Stomach smooth muscle (tissue), 2 donors: ENCODE results near the gene H1-8.

Experiments
- H3K27ac ChIP-seq: one replicate; pipeline ENCODE4 v1.7.0; 2013; ENCODE audit warnings: mild to moderate bottlenecking, low read length, inconsistent platforms
- H3K27me3 ChIP-seq, 2 donors: one replicate each; pipeline ENCODE4 v1.7.0; 2013; ENCODE audit warnings: low read length in 2 of 2; ENCODE audit not compliant: insufficient read depth in 2 of 2, control insufficient read depth in 1 of 2
- H3K36me3 ChIP-seq, 2 donors: one replicate each; pipeline ENCODE4 v1.7.0; 2013; ENCODE audit warnings: low read length in 2 of 2; ENCODE audit not compliant: control insufficient read depth in 2 of 2, insufficient read depth in 2 of 2
- H3K4me1 ChIP-seq: one replicate; pipeline ENCODE4 v1.7.0; 2013; ENCODE audit warnings: low read length; ENCODE audit not compliant: control insufficient read depth, insufficient read depth
- H3K4me3 ChIP-seq, 2 donors: one replicate each; pipeline ENCODE4 v1.7.0; 2013; ENCODE audit warnings: low read length in 2 of 2
- H3K9ac ChIP-seq, 2 donors: one replicate each; pipeline ENCODE4 v1.7.0; 2013; ENCODE audit warnings: low read length in 2 of 2, mild to moderate bottlenecking in 1 of 2
- H3K9me3 ChIP-seq, 2 donors: one replicate each; pipeline ENCODE4 v1.7.0; 2013; ENCODE audit warnings: low read length in 2 of 2; ENCODE audit not compliant: control insufficient read depth in 2 of 2
- donor health status: healthy.
- donor health status: Pancreatic carcinoma.

H1-8 gene

GRCh38 chr3:129584631-129585030 is 41.7 kb downstream of the H1-8 start:
- H3K27ac ChIP-seq, result no peak overlapping the region
- no peaks in the 10 kb centered on the region for H3K27me3 ChIP-seq
- H3K4me1 ChIP-seq, result peaks cover 9% of the 10 kb centered on the region
- no peaks in the 10 kb centered on the region for H3K9me3 ChIP-seq
- H3K9ac ChIP-seq, result no peak overlapping the region
- H3K36me3 ChIP-seq, result peaks cover 0 to 4% of the 10 kb centered on the region in 2 donors
- H3K4me3 ChIP-seq, result no peak overlapping the region

- Histone ChIP-seq H3K27me3 (no peaks in the 10 kb centered on the region), H3K9ac (no peak overlapping the region), H3K9me3 (no peaks in the 10 kb centered on the region), H3K27ac (no peak overlapping the region), H3K36me3 (peaks cover 0 to 4% of the 10 kb centered on the region in 2 donors), H3K4me1 (peaks cover 16% of the 10 kb centered on the region), H3K4me3 (no peak overlapping the region)
These were observed 43.1 kb downstream of the H1-8 start for GRCh38 chr3:129585949-129586657.

GRCh38 chr3:129586746-129587430 is 43.9 kb downstream of the H1-8 start:
- H3K4me1 ChIP-seq, result peaks cover 16% of the 10 kb centered on the region

DNA sequence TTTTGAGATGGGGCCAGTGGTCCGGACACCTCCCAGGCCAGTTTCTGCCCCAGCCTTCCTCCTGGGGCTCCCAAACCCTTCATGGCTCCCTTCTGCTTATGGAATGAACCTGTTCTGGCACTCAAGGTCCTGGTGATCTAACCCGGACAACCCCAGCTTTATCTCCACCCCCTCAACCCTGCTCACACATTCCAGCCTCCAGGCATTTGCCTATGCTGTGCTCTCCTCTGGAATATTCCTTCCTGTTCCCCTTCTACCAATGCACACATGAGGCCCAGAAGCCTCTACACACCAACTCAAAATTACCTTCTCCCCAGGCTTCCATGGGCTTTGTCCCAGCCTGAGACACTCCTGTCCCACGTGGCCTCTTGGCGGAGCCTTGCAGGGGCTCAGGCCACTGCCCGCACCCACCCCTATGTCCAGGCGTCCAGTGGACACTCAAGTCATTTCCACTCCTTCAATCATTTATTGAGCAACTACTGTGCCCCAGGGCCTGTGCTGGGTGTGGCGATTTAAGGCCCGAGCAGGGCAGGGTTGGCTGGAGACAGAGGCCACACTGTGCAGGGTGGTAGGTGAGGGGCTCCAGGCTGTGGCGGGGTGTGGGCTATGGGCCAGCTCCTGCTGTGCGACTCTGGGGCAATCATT is 44.7 kb downstream of the H1-8 start:
- Histone ChIP-seq H3K36me3 (peaks cover 0 to 4% of the 10 kb centered on the region in 2 donors), H3K9me3 (no peaks in the 10 kb centered on the region), H3K9ac (no peak overlapping the region), H3K4me3 (no peak overlapping the region), H3K4me1 (peaks cover 20% of the 10 kb centered on the region), H3K27me3 (no peaks in the 10 kb centered on the region), H3K27ac (no peak overlapping the region)

More at GRCh38 chr3:129586746-129587430, 43.9 kb downstream of the H1-8 start:
- H3K27me3 ChIP-seq, result no peaks in the 10 kb centered on the region
- H3K9ac ChIP-seq, result no peak overlapping the region
- no peaks in the 10 kb centered on the region for H3K9me3 ChIP-seq
- H3K27ac ChIP-seq, result no peak overlapping the region
- H3K36me3 ChIP-seq, result peaks cover 0 to 4% of the 10 kb centered on the region in 2 donors
- H3K4me3 ChIP-seq, result no peak overlapping the region

- no peaks in the 10 kb centered on the region for H3K9me3 ChIP-seq
- H3K4me1 ChIP-seq, result peaks cover 42% of the 10 kb centered on the region
- no peak overlapping the region for H3K4me3 ChIP-seq
- H3K36me3 ChIP-seq, result peaks cover 0 to 2% of the 10 kb centered on the region in 2 donors
- H3K27me3 ChIP-seq, result no peaks in the 10 kb centered on the region
- H3K9ac ChIP-seq, result no peak overlapping the region
- no peak overlapping the region for H3K27ac ChIP-seq
These were observed 47.2 kb downstream of the H1-8 start for GRCh38 chr3:129590215-129590614.

- H3K9me3 ChIP-seq, result no peaks in the 10 kb centered on the region
- H3K27me3 ChIP-seq, result no peaks in the 10 kb centered on the region
- H3K4me3 ChIP-seq, result peak overlapping the region in 1 of 2 donors; percentile 22
- H3K27ac ChIP-seq, result no peak overlapping the region
- no peaks in the 10 kb centered on the region for H3K36me3 ChIP-seq
- H3K4me1 ChIP-seq, result peaks cover 59% of the 10 kb centered on the region
- no peak overlapping the region for H3K9ac ChIP-seq
These were observed 49.0 kb downstream of the H1-8 start for GRCh38 chr3:129591932-129592331.

DNA sequence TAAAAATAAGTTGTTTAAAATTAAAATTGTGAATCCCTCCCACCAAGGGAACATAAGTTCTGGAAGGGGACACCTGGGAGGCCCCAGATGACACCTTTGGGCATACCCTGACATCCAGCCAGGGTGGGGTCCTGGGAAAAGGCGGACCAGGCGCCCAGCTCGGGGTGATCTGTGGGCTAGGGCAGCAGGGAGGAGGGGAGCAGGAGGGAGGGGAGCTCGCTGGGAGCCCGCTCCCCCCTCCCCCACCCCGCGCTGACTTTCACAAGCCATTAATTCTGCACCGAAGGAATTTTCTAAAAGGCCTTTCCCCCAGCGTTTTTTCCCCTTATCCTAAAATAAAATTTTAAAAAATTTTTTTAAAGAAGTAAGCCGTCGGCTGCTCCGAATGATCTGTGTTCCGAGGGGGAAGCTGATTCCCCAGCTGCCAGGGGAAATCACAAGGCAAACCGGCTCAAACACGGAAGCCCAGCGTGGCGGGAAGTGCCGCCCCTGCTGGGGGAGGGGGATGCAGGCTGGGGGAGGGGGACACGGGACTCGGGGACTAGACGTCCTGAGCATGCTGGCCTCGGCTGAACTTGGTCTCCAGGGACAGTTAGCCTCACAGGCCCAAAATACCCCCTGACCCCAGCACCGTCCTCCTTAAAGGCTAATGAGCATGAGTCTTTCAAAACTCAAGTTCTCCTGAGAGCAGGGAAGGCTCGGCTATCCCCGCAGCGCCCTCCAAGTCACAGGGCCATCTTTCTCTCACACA is 49.6 kb downstream of the H1-8 start:
- Histone ChIP-seq H3K27me3 (no peaks in the 10 kb centered on the region), H3K9me3 (no peaks in the 10 kb centered on the region), H3K27ac (peak overlapping the region; percentile 24), H3K9ac (peak overlapping the region in 1 of 2 donors; percentile 38), H3K36me3 (no peaks in the 10 kb centered on the region), H3K4me1 (peaks cover 60% of the 10 kb centered on the region), H3K4me3 (peak overlapping the region in 1 of 2 donors; percentile 22)

DNA sequence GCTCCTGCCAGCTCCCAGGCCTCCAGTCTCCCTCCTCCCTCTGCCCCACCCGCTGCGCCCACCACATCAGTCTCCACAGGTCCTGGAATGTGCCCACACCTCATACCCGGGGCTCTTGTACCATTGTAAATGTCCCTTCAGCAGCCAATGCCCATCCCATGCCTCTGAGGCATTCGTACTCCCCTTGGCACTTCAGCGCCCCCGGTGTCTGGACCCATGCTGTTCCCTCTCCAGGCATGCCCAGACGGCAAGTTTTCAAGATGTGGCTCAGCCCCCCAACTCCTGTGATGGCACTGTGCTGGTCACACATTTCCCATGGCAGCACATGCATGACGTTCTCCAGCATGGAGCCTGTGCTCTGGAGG is 50.2 kb downstream of the H1-8 start:
- H3K27me3 ChIP-seq, result no peaks in the 10 kb centered on the region
- no peaks in the 10 kb centered on the region for H3K9me3 ChIP-seq
- H3K4me1 ChIP-seq, result peaks cover 65% of the 10 kb centered on the region
- peak overlapping the region in 1 of 2 donors; percentile 38 for H3K9ac ChIP-seq
- H3K36me3 ChIP-seq, result no peaks in the 10 kb centered on the region
- H3K4me3 ChIP-seq, result no peak overlapping the region
- H3K27ac ChIP-seq, result peak overlapping the region; percentile 24

DNA sequence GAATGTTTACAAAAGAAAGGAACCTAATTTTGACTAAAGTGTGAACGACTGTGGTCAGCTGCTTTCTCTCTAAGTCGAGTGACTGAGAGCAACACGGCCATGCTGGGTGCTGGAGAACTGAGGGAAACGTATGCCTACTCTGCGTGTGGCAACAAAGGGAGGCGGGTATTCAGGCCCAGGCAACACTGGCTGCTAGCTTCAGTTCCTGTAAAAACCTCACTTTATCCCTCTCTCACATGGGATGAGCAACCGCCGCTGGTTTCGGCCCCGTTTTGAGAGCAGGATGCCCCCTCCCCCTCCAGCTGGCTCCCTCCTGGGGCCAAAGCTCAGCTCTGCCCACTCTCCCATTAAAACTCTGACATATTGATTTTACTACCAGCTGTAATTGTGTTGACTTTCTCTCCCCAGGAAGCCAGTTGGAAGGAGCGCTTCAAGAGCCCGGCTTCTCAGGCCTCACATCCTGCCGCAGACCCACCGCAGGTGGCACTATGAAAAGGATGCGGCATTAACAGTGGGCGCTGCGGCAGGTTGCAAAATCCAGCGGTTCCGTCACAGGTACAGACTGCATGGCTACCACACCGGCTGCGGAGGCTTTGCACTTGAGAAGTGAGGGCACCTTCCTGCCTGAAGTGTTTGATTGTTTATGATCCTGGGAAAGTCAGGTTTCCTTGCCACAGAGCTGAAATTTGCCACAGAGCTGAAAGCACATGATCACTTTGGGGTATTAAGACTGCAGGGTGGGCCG is 50.8 kb downstream of the H1-8 start:
- H3K36me3 ChIP-seq, result no peaks in the 10 kb centered on the region
- H3K9me3 ChIP-seq, result no peaks in the 10 kb centered on the region
- no peak overlapping the region for H3K9ac ChIP-seq
- peak overlapping the region; percentile 24 for H3K27ac ChIP-seq
- H3K4me3 ChIP-seq, result peak overlapping the region in 1 of 2 donors; percentile 22
- peaks cover 71% of the 10 kb centered on the region for H3K4me1 ChIP-seq
- no peaks in the 10 kb centered on the region for H3K27me3 ChIP-seq

DNA sequence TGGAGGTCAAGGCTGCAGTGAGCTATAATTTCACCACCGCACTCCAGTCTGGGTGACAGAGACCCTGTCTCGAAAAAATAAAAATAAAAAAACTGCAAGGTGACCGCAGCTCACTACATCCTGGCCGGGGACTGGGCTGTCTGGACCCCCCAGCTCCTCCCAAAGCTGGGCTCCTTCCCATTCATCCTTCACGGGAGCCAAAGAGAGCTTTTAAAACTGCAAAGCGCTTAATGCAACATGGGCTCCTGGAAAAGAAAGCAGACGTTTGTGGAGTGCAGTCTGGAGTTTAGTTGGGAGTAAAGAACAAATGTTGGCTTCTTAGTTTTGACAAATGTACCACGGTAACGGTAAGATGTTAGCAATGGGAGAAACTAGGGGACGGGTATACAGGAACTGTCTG is 51.4 kb downstream of the H1-8 start:
- H3K4me1 ChIP-seq, result peaks cover 74% of the 10 kb centered on the region
- no peaks in the 10 kb centered on the region for H3K27me3 ChIP-seq
- no peak overlapping the region for H3K27ac ChIP-seq
- H3K9me3 ChIP-seq, result no peaks in the 10 kb centered on the region
- no peak overlapping the region for H3K9ac ChIP-seq
- no peaks in the 10 kb centered on the region for H3K36me3 ChIP-seq
- H3K4me3 ChIP-seq, result peak overlapping the region in 1 of 2 donors; percentile 22
